22Rv1 (cell line): ENCODE data around the gene EED.

Experiments used
- CTCF ChIP-seq: fragments of 450-650 bp; IDR thresholded peaks from 2 replicates; pipeline ENCODE4 v1.5.1; 2017; ENCODE audit warnings: mild to moderate bottlenecking
- ZFX ChIP-seq: fragments of 450-650 bp; IDR thresholded peaks from 2 replicates; pipeline ENCODE4 v1.6.1; 2017; ENCODE audit warnings: antibody characterized with exemption, borderline replicate concordance

- TF ChIP-seq CTCF, result no peak
- TF ChIP-seq ZFX, result no peak
Measured at GRCh38 chr11:86313793-86314192, 69.2 kb downstream of the EED start.
